SK-N-SH treated with all-trans-retinoic acid at 6 μM for 48 hours (cell line): Measurements from ENCODE around the gene THY1.

Source experiments
- ATAC-seq: fragments of 200-7000 bp; cut with Tn5 transposase; 3 replicates; pipeline ENCODE4 v1.9.1; 2020; ENCODE audit warnings: mild to moderate bottlenecking, moderate library complexity
- ARNTL ChIP-seq: fragments of 450-650 bp; formaldehyde crosslinking; IDR thresholded peaks from 2 replicates; pipeline ENCODE4 v1.5.0; 2020; ENCODE audit warnings: low read depth, mild to moderate bottlenecking, moderate library complexity, borderline replicate concordance
- CREB5 ChIP-seq: fragments of 250-450 bp; sonication (Bioruptor Pico); IDR thresholded peaks from 2 replicates; pipeline ENCODE4 v1.5.1; 2020; ENCODE audit warnings: low read depth, mild to moderate bottlenecking, moderate library complexity
- CSRNP3 ChIP-seq: fragments of 250-450 bp; sonication (Bioruptor Pico); IDR thresholded peaks from 2 replicates; pipeline ENCODE4 v1.5.1; 2021; ENCODE audit warnings: mild to moderate bottlenecking, moderate library complexity
- ESRRG ChIP-seq: fragments of 250-450 bp; sonication (Bioruptor Pico); IDR thresholded peaks from 2 replicates; pipeline ENCODE4 v1.6.1; 2021; ENCODE audit warnings: mild to moderate bottlenecking
- ISL1 ChIP-seq: fragments of 250-450 bp; sonication (Bioruptor Pico); IDR thresholded peaks from 2 replicates; pipeline ENCODE4 v2.1.2; 2022; ENCODE audit warnings: mild to moderate bottlenecking, moderate library complexity
- OSR1 ChIP-seq: fragments of 250-450 bp; sonication (Bioruptor Pico); IDR thresholded peaks from 2 replicates; pipeline ENCODE4 v1.8.0; 2022; ENCODE audit warnings: moderate library complexity, mild to moderate bottlenecking, inconsistent platforms
- POU6F1 ChIP-seq: fragments of 250-450 bp; sonication (Bioruptor Pico); IDR thresholded peaks from 2 replicates; pipeline ENCODE4 v1.8.0; 2021; ENCODE audit warnings: low read depth, mild to moderate bottlenecking, moderate library complexity, borderline replicate concordance
- PPARA ChIP-seq: fragments of 250-450 bp; sonication (Bioruptor Pico); IDR thresholded peaks from 2 replicates; pipeline ENCODE4 v1.5.0; 2020; ENCODE audit warnings: mild to moderate bottlenecking, borderline replicate concordance
- RARB ChIP-seq: fragments of 250-450 bp; sonication (Bioruptor Pico); IDR thresholded peaks from 2 replicates; pipeline ENCODE4 v1.8.0; 2021; ENCODE audit warnings: mild to moderate bottlenecking, moderate library complexity
- SNAI2 ChIP-seq: fragments of 250-450 bp; sonication (Bioruptor Pico); IDR thresholded peaks from 2 replicates; pipeline ENCODE4 v1.5.0; 2020; ENCODE audit warnings: mild to moderate bottlenecking, moderate library complexity
- TCF4 ChIP-seq: fragments of 250-450 bp; sonication (Bioruptor Pico); IDR thresholded peaks from 2 replicates; pipeline ENCODE4 v1.8.0; 2021; ENCODE audit warnings: mild to moderate bottlenecking, moderate library complexity, borderline replicate concordance
- TSHZ2 ChIP-seq: fragments of 250-450 bp; sonication (Bioruptor Pico); IDR thresholded peaks from 2 replicates; pipeline ENCODE4 v1.5.0; 2020; ENCODE audit warnings: mild to moderate bottlenecking, moderate library complexity
- ZC3H10 ChIP-seq: fragments of 250-450 bp; sonication (Bioruptor Pico); IDR thresholded peaks from 2 replicates; pipeline ENCODE4 v1.5.1; 2021; ENCODE audit warnings: mild to moderate bottlenecking, moderate library complexity
- ZFP3 ChIP-seq: fragments of 250-450 bp; sonication (Bioruptor Pico); IDR thresholded peaks from 2 replicates; pipeline ENCODE4 v1.5.0; 2020; ENCODE audit warnings: mild to moderate bottlenecking, moderate library complexity
- ZFP30 ChIP-seq: fragments of 450-650 bp; formaldehyde crosslinking; IDR thresholded peaks from 2 replicates; pipeline ENCODE4 v1.5.0; 2022; ENCODE audit warnings: mild to moderate bottlenecking, moderate library complexity
- ZNF8 ChIP-seq: fragments of 450-650 bp; formaldehyde crosslinking; IDR thresholded peaks from 2 replicates; pipeline ENCODE4 v1.5.0; 2020; ENCODE audit warnings: mild to moderate bottlenecking, moderate library complexity

THY1 gene

GRCh38 chr11:119378851-119379465 lies 44.0 kb downstream of the THY1 start (continued):
- TF ChIP-seq POU6F1 (CRISPR knock-in tag) (no peak), OSR1 (CRISPR knock-in tag) (no peak), ESRRG (no peak), TCF4 (no peak)
- TF ChIP-seq, all 23 proteins: peak for 0

- TF ChIP-seq ZNF8 (CRISPR knock-in tag) (no peak), ISL1 (no peak), ZC3H10 (CRISPR knock-in tag) (no peak), ZFP3 (CRISPR knock-in tag) (no peak), CREB5 (CRISPR knock-in tag) (no peak), RARB (CRISPR knock-in tag) (no peak), PPARA (no peak), POU6F1 (CRISPR knock-in tag) (no peak), ARNTL (CRISPR knock-in tag) (no peak), ZFP30 (CRISPR knock-in tag) (no peak)
These were observed 44.9 kb downstream of the THY1 start for GRCh38 chr11:119377961-119378667.

GRCh38 chr11:119377112-119377901 lies 45.7 kb downstream of the THY1 start:
- TF ChIP-seq PPARA (no peak), ZC3H10 (CRISPR knock-in tag) (no peak), SNAI2 (CRISPR knock-in tag) (no peak), RARB (CRISPR knock-in tag) (no peak), TSHZ2 (no peak), CREB5 (CRISPR knock-in tag) (no peak), POU6F1 (CRISPR knock-in tag) (no peak), ESRRG (no peak), OSR1 (CRISPR knock-in tag) (no peak), ARNTL (CRISPR knock-in tag) (no peak), CSRNP3 (CRISPR knock-in tag) (no peak)
- TF ChIP-seq, all 23 proteins: peak for 0
- no peak for ATAC-seq

More at GRCh38 chr11:119377961-119378667, 44.9 kb downstream of the THY1 start:
- no peak for ATAC-seq
